CD4-positive, alpha-beta T cell (primary cell): ENCODE results near the gene PHKA1. TPM values are rescaled to one million over a fixed set of nuclear protein-coding genes. Genes with fewer than 3 reads are reported as not detected.
"Not testable (repeated sequence)": the region's sequence is repeated elsewhere in the genome, so short reads cannot be mapped to it uniquely, and the experiment has no call there.

Experiments used
- ATAC-seq: fragments of 200-7000 bp; cut with Tn5 transposase; one replicate; pipeline ENCODE4 v1.10.0; 2022; ENCODE audit warnings: mild to moderate bottlenecking; ENCODE audit not compliant: poor library complexity
- CTCF ChIA-PET: fragments of 350-600 bp; sonication (Branson Sonifier 250); formaldehyde crosslinking; loops from one replicate; lab custom pipeline; 2021; ENCODE audit warnings: antibody characterized with exemption, inconsistent platforms; lab: Charles Lee
- POLR2A ChIA-PET: fragments of 350-600 bp; sonication (Branson Sonifier 250); formaldehyde crosslinking; loops from one replicate; lab custom pipeline; 2021; ENCODE audit warnings: antibody characterized with exemption, inconsistent platforms; lab: Charles Lee
- DNase-seq, 14 experiments: peaks; one replicate each; pipeline ENCODE4 v3.0.0-alpha.2; 2013 to 2020; ENCODE audit warnings: mixed read lengths in 2 of 14
- H3K27ac ChIP-seq, 2 donors: one replicate each; pipeline versions ENCODE4 v1.5.1 to v1.7.0; 2013; ENCODE audit warnings: low read length in 2 of 2, low read depth in 1 of 2, mild to moderate bottlenecking in 1 of 2
- H3K27me3 ChIP-seq, 2 experiments: 1 replicate in 1 of 2; 2 replicates in 1 of 2; pipeline versions ENCODE4 v1.6.1 to v1.7.0; 2013; ENCODE audit warnings: low read length in 2 of 2, control low read depth in 1 of 2, mild to moderate bottlenecking in 1 of 2, moderate library complexity in 1 of 2; ENCODE audit not compliant: insufficient read depth in 2 of 2, control insufficient read depth in 1 of 2
- H3K36me3 ChIP-seq: one replicate; pipeline ENCODE4 v1.6.1; 2013; ENCODE audit warnings: low read length, control low read depth; ENCODE audit not compliant: insufficient read depth
- H3K4me1 ChIP-seq: one replicate; pipeline ENCODE4 v1.6.1; 2013; ENCODE audit warnings: low read length, control low read depth; ENCODE audit not compliant: insufficient read depth
- H3K4me3 ChIP-seq: one replicate; pipeline ENCODE4 v1.5.1; 2013; ENCODE audit warnings: mild to moderate bottlenecking, low read length, moderate library complexity
- H3K9me3 ChIP-seq, 2 experiments: 1 replicate in 1 of 2; 2 replicates in 1 of 2; pipeline versions ENCODE4 v1.6.1 to v1.7.0; 2013; ENCODE audit warnings: low read length in 2 of 2, mild to moderate bottlenecking in 2 of 2, control low read depth in 1 of 2, moderate library complexity in 1 of 2; ENCODE audit not compliant: control insufficient read depth in 1 of 2, insufficient read depth in 1 of 2
- H3K27ac Mint-ChIP-seq: one replicate; pipeline ENCODE4 v1.8.0; 2020; ENCODE audit warnings: mixed read lengths
- H3K27me3 Mint-ChIP-seq: one replicate; pipeline ENCODE4 v1.8.0; 2021; ENCODE audit warnings: mixed read lengths
- H3K36me3 Mint-ChIP-seq: one replicate; pipeline ENCODE4 v1.8.0; 2021; ENCODE audit warnings: low read depth, mixed read lengths
- H3K4me1 Mint-ChIP-seq: one replicate; pipeline ENCODE4 v1.8.0; 2021; ENCODE audit warnings: low read depth, mixed read lengths
- H3K4me3 Mint-ChIP-seq: one replicate; pipeline ENCODE4 v1.8.0; 2020; ENCODE audit warnings: mild to moderate bottlenecking, mixed read lengths
- H3K9me3 Mint-ChIP-seq: one replicate; pipeline ENCODE4 v1.8.0; 2020; ENCODE audit warnings: mixed read lengths
- CTCF ChIP-seq: fragments of 200-600 bp; IDR thresholded peaks from one replicate; pipeline ENCODE4 v1.8.0; 2022; ENCODE audit warnings: antibody characterized with exemption, mild to moderate bottlenecking
- intact Hi-C, 2 experiments: fragments of 100-400 bp; cut with DNase I in 1 of 2; cut with micrococcal nuclease in 1 of 2; formaldehyde crosslinking; loops; one replicate each; pipeline versions ENCODE4 v1.15.1 to v1.9.0; 2023 to 2025; cut with DNase I, micrococcal nuclease
- total RNA-seq, 174 experiments: library from RNA in 2 of 174; stranded (reverse) in 2 of 174; gene quantifications; one replicate each; pipeline ENCODE4 v1.2.3 and lab custom pipeline; 2021 to 2026

Gene PHKA1
- total RNA-seq, 2 experiments from 2014 or later, result 0.39 to 0.63 TPM

DNA sequence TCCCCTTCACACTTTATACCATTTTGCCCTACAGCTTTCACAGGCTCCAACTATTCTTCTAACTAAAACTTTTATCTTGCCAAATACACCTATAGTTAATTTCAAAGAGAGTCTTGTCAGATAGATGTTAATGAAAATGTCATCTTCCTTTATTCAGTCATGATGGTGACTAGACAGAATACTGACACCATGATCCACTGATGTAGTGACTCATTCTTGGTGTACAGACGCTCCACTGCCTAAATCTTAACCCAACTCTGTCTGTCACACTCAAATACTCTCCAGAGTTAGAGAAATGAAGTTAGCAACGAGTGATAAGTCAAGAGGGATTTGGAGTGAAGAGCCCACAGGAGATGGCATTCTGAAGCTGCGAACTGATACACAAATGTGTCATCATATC is 109.4 kb downstream of the PHKA1 start:
- H3K4me3 Mint-ChIP-seq, result no peak overlapping the region
- Histone ChIP-seq H3K4me1 (no peaks in the 10 kb centered on the region), H3K4me3 (no peak overlapping the region), H3K9me3 (no peaks in the 10 kb centered on the region), H3K36me3 (no peaks in the 10 kb centered on the region), H3K27ac (no peak overlapping the region), H3K27me3 (no peaks in the 10 kb centered on the region)
- no peaks in the 10 kb centered on the region for H3K27me3 Mint-ChIP-seq
- no peak for ATAC-seq
- H3K27ac Mint-ChIP-seq, result no peak overlapping the region
- intact Hi-C loops, result no loop called here
- ChIA-PET CTCF (no interaction called here), POLR2A (no interaction called here)
- H3K36me3 Mint-ChIP-seq, result no peaks in the 10 kb centered on the region
- DNase-seq, result no peak
- no peaks in the 10 kb centered on the region for H3K4me1 Mint-ChIP-seq
- no peak for TF ChIP-seq CTCF
- no peaks in the 10 kb centered on the region for H3K9me3 Mint-ChIP-seq

- POLR2A ChIA-PET, result no interaction called here
- TF ChIP-seq CTCF, result no peak
- DNase-seq (no peak), ATAC-seq (no peak)
- Mint-ChIP-seq H3K27me3 (no peaks in the 10 kb centered on the region), H3K4me1 (no peaks in the 10 kb centered on the region), H3K9me3 (no peaks in the 10 kb centered on the region), H3K36me3 (no peaks in the 10 kb centered on the region), H3K4me3 (no peak overlapping the region), H3K27ac (no peak overlapping the region)
- Histone ChIP-seq H3K4me1 (no peaks in the 10 kb centered on the region), H3K36me3 (no peaks in the 10 kb centered on the region), H3K9me3 (no peaks in the 10 kb centered on the region), H3K4me3 (no peak overlapping the region), H3K27ac (no peak overlapping the region), H3K27me3 (no peaks in the 10 kb centered on the region)
- intact Hi-C loops, result no loop called here
- CTCF ChIA-PET, result no interaction called here
Measured at GRCh38 chrX:72604112-72604511, 110.0 kb downstream of the PHKA1 start.

GRCh38 chrX:72591038-72591437 is 123.1 kb downstream of the PHKA1 start:
- H3K36me3 ChIP-seq, CTCF ChIA-PET, H3K27me3 ChIP-seq, H3K36me3 Mint-ChIP-seq, H3K4me1 Mint-ChIP-seq, H3K4me3 Mint-ChIP-seq, H3K4me3 ChIP-seq, H3K9me3 ChIP-seq, H3K4me1 ChIP-seq, H3K27ac ChIP-seq, ATAC-seq, H3K27ac Mint-ChIP-seq, H3K9me3 Mint-ChIP-seq, POLR2A ChIA-PET, H3K27me3 Mint-ChIP-seq, intact Hi-C loops, DNase-seq: not testable (repeated sequence)

DNA sequence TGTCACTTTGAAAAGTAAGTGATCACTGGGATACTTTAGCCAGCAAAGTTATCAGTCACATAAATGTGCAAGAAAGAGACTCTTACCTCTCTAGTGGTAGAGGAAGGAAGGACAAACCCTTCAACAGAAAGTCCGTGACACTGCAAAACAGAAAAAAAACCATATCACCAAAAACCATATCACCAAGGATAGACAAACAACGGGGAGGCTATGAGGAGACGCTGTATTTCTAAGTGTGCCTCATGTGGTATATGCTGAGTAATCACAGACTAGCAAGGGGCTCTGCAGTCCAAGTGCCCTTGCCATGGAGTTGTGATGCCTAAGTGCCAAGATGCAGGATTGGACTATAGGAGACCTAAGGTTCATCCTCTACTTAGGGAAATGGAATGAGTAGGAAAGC is 129.9 kb downstream of the PHKA1 start:
- Histone ChIP-seq H3K36me3 (no peaks in the 10 kb centered on the region), H3K27ac (no peak overlapping the region), H3K27me3 (no peaks in the 10 kb centered on the region), H3K9me3 (peaks cover 0 to 6% of the 10 kb centered on the region in 2 experiments), H3K4me1 (no peaks in the 10 kb centered on the region), H3K4me3 (no peak overlapping the region)
- no peak for TF ChIP-seq CTCF
- Mint-ChIP-seq H3K27me3 (no peaks in the 10 kb centered on the region), H3K4me3 (no peak overlapping the region), H3K36me3 (no peaks in the 10 kb centered on the region), H3K9me3 (no peaks in the 10 kb centered on the region), H3K27ac (no peak overlapping the region), H3K4me1 (no peaks in the 10 kb centered on the region)
- intact Hi-C loops, result no loop called here
- ATAC-seq (no peak), DNase-seq (no peak)
- ChIA-PET POLR2A (no interaction called here), CTCF (no interaction called here)
